Measurements from ENCODE around the gene ZYG11B. TPM values are rescaled to one million over a fixed set of nuclear protein-coding genes. Genes with fewer than 3 reads are reported as not detected.

Gene ZYG11B
- total RNA-seq, 1 donor = 31.1 TPM

Other genes with a start within 250 kb of the ZYG11B start
- gene TUT4, start 173.4 kb upstream of the ZYG11B start, total RNA-seq = 136 TPM
- gene GPX7, start 124.1 kb upstream of the ZYG11B start, total RNA-seq = 13.0 TPM
- 13.1 TPM for gene SHISAL2A, start 93.3 kb upstream of the ZYG11B start, total RNA-seq
- 1.8 TPM for gene COA7, start 28.1 kb upstream of the ZYG11B start, total RNA-seq
- 0.31 TPM for gene ZYG11A, start 116.3 kb downstream of the ZYG11B start, total RNA-seq
- gene ECHDC2, start 195.3 kb downstream of the ZYG11B start, total RNA-seq = 25.5 TPM
- 76.3 TPM for gene SCP2, start 200.8 kb downstream of the ZYG11B start, total RNA-seq